Measurements from ENCODE around the gene AMH. TPM values are rescaled to one million over a fixed set of nuclear protein-coding genes. Genes with fewer than 3 reads are reported as not detected.

Gene AMH
- polyA plus RNA-seq, 2 of the 4 experiments (the other 2 are of a cell fraction), result 3.0 to 12.0 TPM

GRCh38 chr19:2231621-2232221 is 17.4 kb upstream of the AMH start (continued):
- TF ChIP-seq CTCF (IDR thresholded peaks at IDR 0.05) (0 out of 3 replicates have a peak, but pooled peaks have one; percentile 8), ESRRA (IDR thresholded peaks at IDR 0.05; ENCODE audit: borderline replicate concordance, low read length) (no peak), FOSB (CRISPR knock-in tag; IDR thresholded peaks at IDR 0.05) (no peak)

- CTCF ChIA-PET, result no interaction called here
- ATAC-seq, result no peak
Observed at GRCh38 chr19:2232286-2233151, 16.6 kb upstream of the AMH start.

GRCh38 chr19:2233601-2234280 is 15.4 kb upstream of the AMH start:
- Histone ChIP-seq H3K4me1 (peaks cover 12% of the 10 kb centered on the region), H3K9me3 (no peaks in the 10 kb centered on the region), H3K4me2 (no peak overlapping the region), H3K27ac (no peak overlapping the region), H3K4me3 (no peak overlapping the region)
- ATAC-seq (no peak), FAIRE-seq (no peak), DNase-seq (ENCODE audit: low read depth in 1 of 2, low spot score in 1 of 2) (no peak)
- CTCF ChIA-PET, result interaction anchor here (1.1 kb wide), 1 partner anchor 80 kb away, joined by 3 read pairs; no protein-coding TSS in a partner anchor
- POLR2A ChIA-PET, result no interaction called here
- TF ChIP-seq JUN (IDR thresholded peaks at IDR 0.05) (no peak), HES2 (IDR thresholded peaks at IDR 0.05) (no peak), MYC (IDR thresholded peaks at IDR 0.05; ENCODE audit: borderline replicate concordance, low read length) (no peak), HOXB13 (CRISPR knock-in tag; IDR thresholded peaks at IDR 0.05; ENCODE audit: low read depth) (no peak), SMC3 (IDR thresholded peaks at IDR 0.05) (no peak), HMGXB4 (CRISPR knock-in tag; IDR thresholded peaks at IDR 0.05; ENCODE audit: borderline replicate concordance) (no peak), HOXA7 (CRISPR knock-in tag; IDR thresholded peaks at IDR 0.05) (no peak), ESRRA (IDR thresholded peaks at IDR 0.05; ENCODE audit: borderline replicate concordance, low read length) (no peak), GATA3 (IDR thresholded peaks at IDR 0.05; ENCODE audit: borderline replicate concordance) (no peak), PBX3 (IDR thresholded peaks at IDR 0.05) (no peak), CBX2 (IDR thresholded peaks at IDR 0.05; ENCODE audit: borderline replicate concordance, low read depth) (no peak), SREBF2 (IDR thresholded peaks at IDR 0.05) (no peak), MAZ (IDR thresholded peaks at IDR 0.05; ENCODE audit: borderline replicate concordance, low read depth, low read length) (no peak)
- WGBS (ENCODE audit: missing lambda C conversion rate), result 95% methylated on average over 11 of the region's 25 CpGs

More at GRCh38 chr19:2232286-2233151, 16.6 kb upstream of the AMH start:
- Histone ChIP-seq H3K27ac (no peak overlapping the region), H3K4me1 (no peaks in the 10 kb centered on the region; the same call in 1 of the 3 replicates), H3K4me2 (no peak overlapping the region), H3K4me3 (no peak overlapping the region), H3K9me3 (no peaks in the 10 kb centered on the region)
- POLR2A ChIA-PET, result no interaction called here
- no peak for DNase-seq (ENCODE audit: low read depth in 1 of 2, low spot score in 1 of 2)
- TF ChIP-seq NFE2L2 (conservative IDR thresholded peaks at IDR 0.05; ENCODE audit: low read length) (no peak), E2F6 (IDR thresholded peaks at IDR 0.05; ENCODE audit: borderline replicate concordance, low read depth) (no peak)
- WGBS (ENCODE audit: missing lambda C conversion rate), result 91% methylated on average over 19 of the region's 30 CpGs
- no peak for FAIRE-seq

Measured in A549 (cell line).